ENCODE results near the gene HOXD13.
A peak's percentile ranks its signal among the peaks of the same experiment; 100 is the strongest.

HOXD13 gene

DNA sequence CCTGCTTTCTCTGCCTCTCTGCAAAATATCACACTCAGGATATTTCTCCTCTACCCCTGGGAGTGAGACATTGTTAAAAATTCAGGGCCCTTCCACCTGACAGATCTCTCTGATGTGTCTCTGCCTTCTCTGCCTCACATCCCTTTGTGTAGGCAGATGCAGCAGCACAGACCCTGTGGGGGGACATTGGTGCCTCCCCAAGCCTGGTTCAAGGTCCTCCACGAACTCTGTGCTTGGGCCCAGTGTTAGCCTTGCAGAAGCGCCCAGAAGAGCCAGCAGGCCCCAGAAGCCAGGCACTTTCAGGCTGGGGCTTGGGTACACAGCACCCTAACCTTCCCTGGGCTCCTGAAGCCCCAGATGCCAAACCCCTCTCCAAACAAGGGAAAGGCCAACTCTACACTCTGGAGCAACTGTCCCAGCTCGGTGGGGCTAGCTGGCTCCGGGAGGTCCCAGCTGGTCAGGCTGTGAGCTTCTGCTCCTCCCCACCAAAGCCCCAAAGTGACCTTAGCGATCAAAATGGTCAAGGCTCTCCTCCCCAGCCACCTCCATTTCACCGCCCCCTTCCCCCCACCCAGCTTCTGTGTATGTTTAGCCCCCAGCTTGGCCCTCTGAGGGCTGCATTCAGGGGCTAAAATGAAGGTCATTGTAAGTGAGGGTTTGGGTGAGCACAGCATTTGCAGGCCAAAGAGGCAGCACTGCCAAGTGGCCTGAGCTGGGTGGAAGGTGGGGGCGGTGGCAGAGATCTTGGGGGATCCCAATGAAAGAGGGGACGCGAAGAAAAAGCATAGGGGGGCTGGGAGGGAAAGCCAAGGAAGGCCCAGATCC lies 32.6 kb downstream of the HOXD13 start:
- in situ Hi-C loops (cut with MboI; ENCODE audit: low pct_unique_long_range_greater_than_20kb, low sequenced_read_pairs): loop anchor here (10.0 to 25.0 kb wide), 3 partner anchors 337 to 1012 kb away; no protein-coding TSS in a partner anchor
- DNase-seq: no peak

DNA sequence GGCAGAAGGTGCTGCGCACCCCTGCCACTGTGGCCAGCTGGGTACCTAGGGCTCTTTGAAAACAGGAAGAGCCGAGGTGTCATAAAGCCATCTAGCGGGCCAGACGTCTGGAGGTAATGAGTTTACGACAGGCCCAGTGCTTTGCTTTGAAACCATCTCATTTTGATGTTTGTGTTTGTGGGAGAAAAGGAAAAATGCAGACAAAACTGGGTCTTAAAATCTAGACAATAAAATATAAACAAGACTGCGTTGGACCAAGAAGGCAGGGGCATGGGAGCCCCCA lies 33.2 kb downstream of the HOXD13 start:
- in situ Hi-C loops (cut with MboI; ENCODE audit: low pct_unique_long_range_greater_than_20kb, low sequenced_read_pairs): loop anchor here (10.0 to 25.0 kb wide), 3 partner anchors 337 to 1012 kb away; no protein-coding TSS in a partner anchor
- no peak for DNase-seq

DNA sequence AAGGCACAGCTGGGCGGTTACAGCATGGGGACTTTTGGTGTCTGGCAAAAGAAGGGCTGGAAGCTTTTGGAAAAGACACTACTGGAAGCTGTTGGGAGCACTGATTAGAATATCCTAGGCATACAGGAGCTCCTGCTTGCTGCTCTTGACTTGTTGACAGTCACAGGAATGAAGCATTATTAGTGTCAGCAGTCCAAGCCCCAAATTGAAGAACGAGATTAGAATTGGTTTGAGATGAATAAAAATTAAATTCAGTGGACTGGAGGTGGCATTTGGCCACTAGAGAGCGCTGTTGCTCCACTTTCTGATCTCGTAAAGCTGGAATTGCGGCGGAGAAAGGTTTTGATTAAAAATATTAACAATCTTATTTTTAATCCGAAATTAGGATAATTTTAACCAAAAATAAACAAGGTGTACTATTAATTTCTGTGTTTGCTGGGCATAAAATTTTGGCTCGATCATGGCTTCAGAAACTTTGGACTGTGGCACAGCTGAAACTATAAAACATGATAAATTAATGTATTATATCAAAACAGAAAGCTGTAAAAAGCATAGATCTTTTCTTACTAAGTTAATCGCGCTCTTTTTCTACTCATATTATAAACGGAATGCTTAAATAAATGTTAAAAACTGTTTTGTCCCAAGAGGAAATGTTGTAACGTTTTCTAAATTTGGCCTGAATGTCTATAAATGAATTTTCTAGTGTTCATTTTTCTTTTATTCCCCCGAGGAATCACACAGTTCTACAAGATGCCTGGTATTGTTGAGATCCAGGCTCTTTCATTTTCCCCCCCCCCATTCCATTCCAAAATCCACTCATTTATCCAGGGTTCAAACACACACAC lies 34.6 kb downstream of the HOXD13 start:
- DNase-seq: peak; percentile 61
- in situ Hi-C loops (cut with MboI; ENCODE audit: low pct_unique_long_range_greater_than_20kb, low sequenced_read_pairs): loop anchor here (10.0 to 25.0 kb wide), 3 partner anchors 335 to 1010 kb away; no protein-coding TSS in a partner anchor

DNA sequence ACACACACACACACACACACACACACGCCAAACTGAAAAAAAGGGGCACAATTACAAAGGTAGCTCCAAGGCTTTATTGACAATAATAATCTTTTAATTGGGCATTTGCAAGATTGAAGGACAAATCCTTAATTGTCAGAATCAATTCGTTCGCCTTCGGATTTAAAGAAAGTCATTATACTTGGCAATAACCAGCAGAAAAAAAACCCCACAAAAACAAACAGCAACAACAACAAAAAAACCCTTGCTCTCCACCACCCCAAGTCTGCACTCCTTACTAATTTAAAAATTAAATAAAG lies 35.2 kb downstream of the HOXD13 start:
- in situ Hi-C loops (cut with MboI; ENCODE audit: low pct_unique_long_range_greater_than_20kb, low sequenced_read_pairs): loop anchor here (10.0 to 25.0 kb wide), 3 partner anchors 335 to 1010 kb away; no protein-coding TSS in a partner anchor
- DNase-seq: no peak

DNA sequence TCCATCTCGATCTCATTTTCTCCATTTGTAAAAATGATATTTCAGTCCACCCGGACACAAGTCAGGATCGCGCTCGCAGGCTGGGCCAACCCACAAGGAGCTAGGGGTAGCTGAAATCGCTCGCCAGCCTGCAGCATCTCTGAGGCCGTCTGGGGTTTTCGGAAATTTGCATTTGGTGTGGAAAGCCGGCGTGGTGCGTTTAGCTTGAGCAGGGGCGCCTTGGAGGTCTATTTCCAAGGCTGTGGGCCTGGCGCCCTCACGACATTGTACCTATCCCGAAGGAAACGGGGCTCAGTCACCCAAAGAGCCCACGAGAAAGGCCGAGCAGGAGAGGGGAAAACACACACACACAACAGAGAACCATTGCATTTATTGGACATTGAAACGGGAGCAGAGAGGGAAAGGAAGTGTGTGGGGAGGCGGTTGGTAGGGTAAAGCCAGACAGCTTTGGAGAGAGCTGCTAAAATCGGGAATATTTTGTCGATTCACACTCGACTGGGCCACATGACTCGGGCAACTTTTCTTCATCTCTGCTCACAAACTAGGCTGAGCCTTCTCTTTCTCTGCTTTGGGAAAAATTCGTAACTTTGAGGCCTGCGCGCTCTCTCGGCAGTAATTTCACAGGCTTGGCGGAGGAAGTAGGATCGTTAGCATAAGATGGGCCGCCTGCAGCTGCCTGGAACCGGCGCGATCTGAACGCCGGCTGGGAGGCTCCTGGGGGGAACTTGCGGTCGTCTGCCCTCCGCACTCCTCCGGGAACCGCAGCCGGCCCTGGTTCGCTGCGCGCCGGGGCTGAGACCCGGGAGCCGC lies 35.9 kb downstream of the HOXD13 start:
- DNase-seq: no peak
- in situ Hi-C loops (cut with MboI; ENCODE audit: low pct_unique_long_range_greater_than_20kb, low sequenced_read_pairs): loop anchor here (10.0 to 25.0 kb wide), 3 partner anchors 334 to 1009 kb away; no protein-coding TSS in a partner anchor

DNA sequence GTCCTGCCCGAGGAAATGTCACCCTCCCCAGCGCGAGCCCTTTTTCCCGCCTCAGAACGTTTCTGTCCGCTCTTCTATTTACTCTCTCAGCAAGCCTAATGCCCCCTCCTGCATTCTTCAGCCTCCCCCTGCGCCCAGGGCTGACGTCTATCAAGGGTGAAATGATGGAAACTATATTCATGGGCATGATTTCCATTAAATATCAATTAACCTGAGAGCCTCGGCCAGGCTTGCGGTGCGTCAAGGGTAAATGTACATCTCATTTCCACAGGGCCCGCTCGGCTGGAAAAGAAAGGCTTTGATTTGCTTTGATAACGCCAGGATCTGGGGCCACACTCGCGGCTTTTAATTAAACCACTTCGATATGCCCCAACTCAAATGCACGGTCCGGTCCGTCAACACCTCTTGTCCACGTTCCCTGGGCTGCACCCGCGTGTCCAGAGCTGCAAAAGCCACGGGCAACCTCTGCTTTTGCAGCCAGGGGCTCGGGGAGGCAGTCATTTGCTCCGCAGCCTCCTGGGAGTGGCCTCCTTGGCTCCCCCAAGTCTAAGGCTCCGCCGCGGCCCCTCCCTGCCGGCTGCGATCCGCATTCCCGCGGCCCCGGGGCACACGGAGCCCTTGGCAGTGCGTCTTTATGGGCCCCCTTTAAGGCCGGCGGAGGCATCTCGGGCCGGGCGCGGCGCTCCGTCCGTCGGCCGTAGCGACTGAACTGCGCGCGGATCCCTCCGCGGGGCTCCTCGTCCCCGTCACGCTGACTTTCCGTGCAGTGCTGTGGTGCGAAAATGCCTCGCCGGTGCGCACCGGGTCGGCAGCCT lies 36.7 kb downstream of the HOXD13 start, which contains the start of gene HOXD8:
Gene HOXD8, plus strand, starts transcription at position 724 of the 815 bp plus-strand sequence. CDS start 662 bp downstream, outside the sequence.
- DNase-seq: no peak
- in situ Hi-C loops (cut with MboI; ENCODE audit: low pct_unique_long_range_greater_than_20kb, low sequenced_read_pairs): loop anchor here (10.0 to 25.0 kb wide), 3 partner anchors 333 to 1008 kb away; no protein-coding TSS in a partner anchor

DNA sequence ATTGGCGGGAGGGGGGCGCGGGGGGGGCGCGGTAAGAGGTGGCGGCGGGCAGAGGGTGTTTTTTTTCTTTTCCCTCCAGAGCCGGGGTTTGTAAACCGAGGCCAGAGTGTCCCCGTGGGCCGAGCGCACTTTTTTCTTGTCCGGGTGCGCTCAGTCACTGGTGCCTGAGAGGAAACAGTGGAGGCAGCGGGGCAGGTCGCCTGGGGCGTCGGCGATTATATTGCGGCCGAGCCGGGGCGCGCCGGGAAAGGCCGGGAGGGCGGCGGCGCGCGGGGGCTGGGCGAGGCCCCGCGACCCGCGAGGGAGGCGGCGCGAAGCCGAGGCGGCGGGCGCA lies 37.3 kb downstream of the HOXD13 start:
- DNase-seq: no peak
- in situ Hi-C loops (cut with MboI; ENCODE audit: low pct_unique_long_range_greater_than_20kb, low sequenced_read_pairs): loop anchor here (10.0 to 25.0 kb wide), 3 partner anchors 333 to 1008 kb away; no protein-coding TSS in a partner anchor

DNA sequence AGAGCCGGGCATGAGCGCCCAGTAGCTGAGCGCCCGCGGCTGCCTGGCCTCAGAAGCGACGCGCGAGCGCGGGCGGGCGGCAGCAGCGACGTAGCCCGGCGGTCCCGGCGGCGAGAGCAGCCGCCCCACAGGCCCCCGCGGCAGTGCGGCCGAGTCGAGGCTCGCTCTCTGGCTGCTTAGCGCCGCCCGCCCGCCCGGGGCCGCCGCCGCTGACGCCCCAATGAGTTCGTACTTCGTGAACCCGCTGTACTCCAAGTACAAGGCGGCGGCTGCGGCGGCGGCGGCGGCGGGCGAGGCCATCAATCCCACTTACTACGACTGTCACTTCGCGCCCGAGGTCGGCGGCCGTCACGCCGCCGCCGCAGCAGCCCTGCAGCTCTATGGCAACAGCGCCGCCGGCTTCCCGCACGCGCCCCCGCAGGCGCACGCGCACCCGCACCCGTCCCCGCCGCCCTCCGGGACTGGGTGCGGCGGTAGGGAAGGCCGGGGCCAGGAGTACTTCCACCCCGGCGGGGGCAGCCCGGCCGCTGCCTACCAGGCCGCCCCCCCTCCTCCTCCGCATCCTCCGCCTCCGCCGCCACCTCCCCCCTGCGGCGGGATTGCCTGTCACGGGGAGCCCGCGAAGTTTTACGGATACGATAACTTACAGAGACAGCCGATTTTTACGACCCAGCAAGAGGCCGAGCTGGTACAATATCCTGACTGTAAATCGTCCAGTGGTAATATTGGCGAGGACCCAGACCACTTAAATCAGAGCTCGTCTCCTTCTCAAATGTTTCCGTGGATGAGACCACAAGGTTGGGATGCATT lies 37.8 kb downstream of the HOXD13 start:
- no peak for DNase-seq

DNA sequence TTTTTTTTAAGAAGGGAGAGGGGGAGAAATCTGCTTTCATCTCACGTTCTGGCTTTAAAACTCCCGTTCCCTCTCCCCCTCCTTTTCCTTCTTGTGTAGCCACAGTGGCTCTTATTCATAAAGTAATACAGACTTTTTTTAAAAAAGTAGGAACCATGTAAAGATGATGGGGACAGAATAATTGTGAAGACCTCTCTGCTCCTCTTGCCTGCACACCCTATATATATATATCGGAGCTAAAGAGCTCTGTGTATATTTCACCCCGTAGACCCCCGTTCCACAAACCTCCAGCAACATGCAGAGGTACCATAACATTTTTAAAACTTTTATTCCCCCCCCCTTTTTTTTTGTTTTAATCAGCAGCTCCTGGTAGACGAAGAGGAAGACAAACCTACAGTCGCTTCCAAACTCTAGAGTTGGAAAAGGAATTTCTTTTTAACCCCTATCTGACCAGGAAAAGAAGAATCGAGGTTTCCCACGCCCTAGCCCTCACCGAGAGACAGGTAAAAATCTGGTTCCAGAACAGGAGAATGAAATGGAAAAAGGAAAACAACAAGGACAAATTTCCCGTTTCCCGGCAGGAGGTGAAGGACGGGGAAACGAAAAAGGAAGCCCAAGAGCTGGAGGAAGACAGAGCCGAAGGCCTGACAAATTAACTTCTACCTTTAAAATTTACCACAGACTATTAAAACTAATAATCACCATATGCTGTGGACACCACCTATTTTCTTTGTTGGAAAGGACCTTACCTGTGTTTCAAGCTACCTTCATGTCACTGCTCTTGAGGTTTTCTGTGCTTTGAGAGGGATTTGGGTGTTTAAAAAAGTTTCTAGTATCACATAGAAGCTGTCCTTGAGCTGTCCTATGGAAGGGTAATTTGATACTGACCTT lies 38.7 kb downstream of the HOXD13 start:
- in situ Hi-C loops (cut with MboI; ENCODE audit: low pct_unique_long_range_greater_than_20kb, low sequenced_read_pairs): loop anchor here (25.0 kb wide), 2 partner anchors 331 to 1006 kb away; no protein-coding TSS in a partner anchor
- DNase-seq: no peak

More for the DNA sequence above, 37.8 kb downstream of the HOXD13 start:
- in situ Hi-C loops (cut with MboI; ENCODE audit: low pct_unique_long_range_greater_than_20kb, low sequenced_read_pairs): loop anchor here (25.0 kb wide), 2 partner anchors 332 to 1007 kb away; no protein-coding TSS in a partner anchor

DNA sequence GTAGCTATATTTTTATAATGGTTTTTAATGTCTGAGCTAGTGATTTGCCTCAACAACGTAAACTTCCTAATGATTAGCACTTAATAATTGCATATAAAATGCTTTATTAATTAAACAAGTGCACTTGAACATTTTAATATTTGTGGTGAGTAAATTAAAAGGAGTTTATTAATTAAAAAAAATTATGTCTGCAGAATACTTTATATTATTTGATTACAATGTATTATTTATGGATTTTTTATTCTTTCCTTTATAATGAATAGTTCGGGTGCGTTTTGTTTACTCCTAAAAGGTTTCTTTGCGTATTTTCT lies 39.3 kb downstream of the HOXD13 start:
- in situ Hi-C loops (cut with MboI; ENCODE audit: low pct_unique_long_range_greater_than_20kb, low sequenced_read_pairs): loop anchor here (25.0 kb wide), 2 partner anchors 330 to 1005 kb away; no protein-coding TSS in a partner anchor
- no peak for DNase-seq

DNA sequence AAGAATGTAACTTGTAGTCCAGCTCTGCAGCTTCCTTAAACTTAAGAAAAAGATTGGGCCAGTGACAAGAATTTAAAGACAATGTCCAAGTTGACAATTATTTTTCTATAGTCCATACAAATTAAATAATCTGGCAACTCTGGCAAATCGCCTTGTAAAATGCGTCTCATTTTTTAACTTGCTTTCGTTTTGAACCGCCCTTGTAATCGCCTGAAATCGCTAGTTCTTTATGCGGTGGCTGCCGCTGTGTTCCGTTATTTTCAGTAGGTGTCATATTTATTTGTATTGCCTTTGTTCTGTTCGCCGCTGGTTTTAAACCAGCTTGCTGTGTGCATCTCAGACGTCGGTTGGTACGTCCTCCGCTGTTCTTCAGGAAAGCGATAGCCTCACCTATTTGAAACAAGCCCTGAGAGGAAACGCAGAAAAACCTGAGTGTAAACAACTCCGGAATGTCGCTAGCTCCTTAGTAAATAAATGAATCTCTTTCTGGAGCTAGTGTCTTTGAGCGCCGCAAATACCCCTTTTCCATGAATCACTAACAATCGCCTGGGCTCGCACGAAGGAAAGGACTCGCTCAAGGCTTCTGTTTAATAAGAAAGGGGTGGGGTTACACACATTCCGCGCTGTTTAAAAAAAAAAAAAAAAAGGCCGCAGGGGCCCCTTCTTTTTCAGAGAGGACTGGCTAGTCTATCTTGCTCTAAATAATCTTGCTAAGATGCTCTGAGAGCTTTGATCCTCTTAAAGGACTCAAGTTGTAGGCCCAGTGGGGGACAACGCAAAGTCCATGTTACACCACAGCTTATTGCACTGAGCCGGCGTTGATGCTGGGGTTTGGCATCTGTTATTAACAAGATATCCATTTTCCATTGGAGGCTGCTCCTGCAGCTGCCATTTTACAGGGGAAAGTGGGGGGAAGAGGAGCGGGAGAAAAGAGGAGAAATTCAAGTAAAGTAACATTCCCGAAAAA lies 40.0 kb downstream of the HOXD13 start:
- in situ Hi-C loops (cut with MboI; ENCODE audit: low pct_unique_long_range_greater_than_20kb, low sequenced_read_pairs): loop anchor here (25.0 kb wide), 2 partner anchors 330 to 1005 kb away; no protein-coding TSS in a partner anchor
- DNase-seq: no peak

DNA sequence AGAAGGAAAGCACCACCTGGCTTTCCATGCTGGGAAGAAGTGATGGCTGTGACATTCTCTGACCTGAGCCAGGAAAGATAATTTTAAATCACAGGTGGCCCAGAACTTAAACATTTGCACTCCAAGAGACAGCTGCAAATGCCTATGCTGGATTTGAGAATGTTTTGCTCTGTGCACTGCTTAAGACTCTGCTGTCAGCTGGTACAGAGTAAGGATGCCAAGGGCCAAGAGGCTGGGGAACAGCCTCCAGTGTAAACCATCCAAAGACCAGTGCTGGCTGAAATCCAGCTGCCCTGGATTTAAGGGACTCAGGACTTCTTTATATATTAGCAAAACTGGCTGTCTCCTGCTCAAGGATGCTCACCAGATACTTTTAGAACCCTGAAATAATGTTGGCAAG lies 40.9 kb downstream of the HOXD13 start:
- in situ Hi-C loops (cut with MboI; ENCODE audit: low pct_unique_long_range_greater_than_20kb, low sequenced_read_pairs): loop anchor here (25.0 kb wide), 2 partner anchors 329 to 1004 kb away; no protein-coding TSS in a partner anchor
- DNase-seq: no peak

DNA sequence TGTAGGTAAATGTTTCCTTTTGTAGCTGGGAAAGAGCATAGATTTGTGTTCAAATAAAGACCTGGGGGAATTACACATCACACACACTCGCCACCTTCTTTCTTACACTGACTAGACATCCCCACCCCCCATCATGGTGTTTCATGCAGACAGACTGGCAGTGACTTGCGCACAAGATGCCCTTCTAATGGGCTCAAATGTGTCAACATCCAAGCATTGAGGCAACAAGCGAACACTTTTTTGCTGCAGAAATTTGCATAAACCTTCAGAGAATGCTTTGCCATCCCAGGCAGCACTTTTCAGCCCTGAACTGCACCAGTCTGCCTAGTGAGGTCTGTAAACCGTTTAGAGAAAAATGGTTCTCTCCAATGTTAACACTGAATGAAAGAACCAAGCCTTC lies 41.5 kb downstream of the HOXD13 start:
- in situ Hi-C loops (cut with MboI; ENCODE audit: low pct_unique_long_range_greater_than_20kb, low sequenced_read_pairs): loop anchor here (25.0 kb wide), 2 partner anchors 328 to 1003 kb away; no protein-coding TSS in a partner anchor
- no peak for DNase-seq

DNA sequence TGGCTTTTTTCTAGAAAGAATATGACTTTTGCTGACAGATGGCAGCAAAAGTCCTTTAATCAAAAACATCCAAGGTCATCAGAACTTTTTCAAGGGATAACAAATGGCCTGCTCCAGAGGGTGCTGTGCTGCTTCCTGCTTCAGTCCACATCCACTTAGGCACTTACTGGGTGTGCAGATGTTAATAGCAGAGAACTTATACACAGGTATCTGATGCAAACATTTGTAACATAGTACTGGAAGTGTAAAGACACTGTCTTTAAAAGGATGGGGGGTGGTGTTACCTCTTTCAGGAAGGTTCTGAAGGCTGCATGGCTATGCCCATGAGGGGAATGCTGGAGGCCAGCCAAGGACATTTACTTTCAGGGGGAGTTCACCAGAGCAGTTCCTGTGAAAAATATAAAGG lies 42.5 kb downstream of the HOXD13 start:
- in situ Hi-C loops (cut with MboI; ENCODE audit: low pct_unique_long_range_greater_than_20kb, low sequenced_read_pairs): loop anchor here (25.0 kb wide), 2 partner anchors 327 to 1002 kb away; no protein-coding TSS in a partner anchor
- DNase-seq: no peak
